ENCODE data around the gene PITPNB.

GRCh38 chr22:27865496-27865895 is 53.6 kb downstream of the PITPNB start:
- TF ChIP-seq POLR2A (IDR thresholded peaks at IDR 0.05) = no peak
- TF ChIP-seq, protein P1, sequence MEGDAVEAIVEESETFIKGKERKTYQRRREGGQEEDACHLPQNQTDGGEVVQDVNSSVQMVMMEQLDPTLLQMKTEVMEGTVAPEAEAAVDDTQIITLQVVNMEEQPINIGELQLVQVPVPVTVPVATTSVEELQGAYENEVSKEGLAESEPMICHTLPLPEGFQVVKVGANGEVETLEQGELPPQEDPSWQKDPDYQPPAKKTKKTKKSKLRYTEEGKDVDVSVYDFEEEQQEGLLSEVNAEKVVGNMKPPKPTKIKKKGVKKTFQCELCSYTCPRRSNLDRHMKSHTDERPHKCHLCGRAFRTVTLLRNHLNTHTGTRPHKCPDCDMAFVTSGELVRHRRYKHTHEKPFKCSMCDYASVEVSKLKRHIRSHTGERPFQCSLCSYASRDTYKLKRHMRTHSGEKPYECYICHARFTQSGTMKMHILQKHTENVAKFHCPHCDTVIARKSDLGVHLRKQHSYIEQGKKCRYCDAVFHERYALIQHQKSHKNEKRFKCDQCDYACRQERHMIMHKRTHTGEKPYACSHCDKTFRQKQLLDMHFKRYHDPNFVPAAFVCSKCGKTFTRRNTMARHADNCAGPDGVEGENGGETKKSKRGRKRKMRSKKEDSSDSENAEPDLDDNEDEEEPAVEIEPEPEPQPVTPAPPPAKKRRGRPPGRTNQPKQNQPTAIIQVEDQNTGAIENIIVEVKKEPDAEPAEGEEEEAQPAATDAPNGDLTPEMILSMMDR (IDR thresholded peaks at IDR 0.05) = no peak

All from Peyer's patch (tissue), 4 donors.